Endothelial cell of umbilical vein (primary cell): ENCODE results near the gene DDX42. TPM values are rescaled to one million over a fixed set of nuclear protein-coding genes. Genes with fewer than 3 reads are reported as not detected.
A peak's percentile ranks its signal among the peaks of the same experiment; 100 is the strongest.

Source experiments
- BruUV-seq: library from RNA; stranded (reverse); fragments of 400-500 nt; replicated peaks from 2 replicates; lab custom pipeline; 2021; lab: Mats Ljungman, UMichigan
- CTCF ChIA-PET: fragments of 300-600, 350-600 bp; sonication (Branson Sonifier 250); formaldehyde crosslinking; loops from one replicate; lab custom pipeline; 2021; ENCODE audit warnings: antibody characterized with exemption, inconsistent platforms; lab: Charles Lee
- POLR2A ChIA-PET: fragments of 300-600, 350-600 bp; sonication (Branson Sonifier 250); formaldehyde crosslinking; loops from one replicate; lab custom pipeline; 2021; ENCODE audit warnings: antibody characterized with exemption, inconsistent platforms; lab: Charles Lee
- DNase-seq: peaks from one replicate; pipeline ENCODE4 v3.0.0-alpha.2; 2011; ENCODE audit warnings: low read depth, low spot score
- FAIRE-seq: peaks from 2 replicates; lab custom pipeline; 2011; peaks lifted over from hg19 to GRCh38; lab: Jason Lieb, UNC
- H2AFZ ChIP-seq: 2 replicates; pipeline ENCODE4 v1.6.0; 2012; ENCODE audit warnings: low read depth, low read length, control low read depth, inconsistent platforms
- H3K27ac ChIP-seq: 2 replicates; pipeline ENCODE4 v1.5.1; 2011; ENCODE audit warnings: low read depth, mild to moderate bottlenecking, control low read depth, low read length, moderate library complexity; ENCODE audit not compliant: insufficient read depth
- H3K27me3 ChIP-seq, 2 experiments: 2 replicates each; pipeline versions ENCODE4 v1.6.0 to v1.6.1; 2011; ENCODE audit warnings: low read length in 2 of 2, mixed read lengths in 1 of 2; ENCODE audit not compliant: control insufficient read depth in 2 of 2, insufficient read depth in 2 of 2
- H3K36me3 ChIP-seq, 2 experiments: 2 replicates in 1 of 2; 3 replicates in 1 of 2; pipeline ENCODE4 v1.5.1; 2011; ENCODE audit warnings: low read length in 2 of 2, mild to moderate bottlenecking in 1 of 2, moderate library complexity in 1 of 2; ENCODE audit not compliant: control insufficient read depth in 2 of 2, insufficient read depth in 2 of 2; ENCODE audit errors: extremely low read depth in 1 of 2
- H3K4me1 ChIP-seq: 3 replicates; pipeline ENCODE4 v1.5.1; 2011; ENCODE audit warnings: mild to moderate bottlenecking, low read length; ENCODE audit not compliant: control insufficient read depth, insufficient read depth; ENCODE audit errors: extremely low read depth
- H3K4me2 ChIP-seq: 2 replicates; pipeline ENCODE4 v1.6.1; 2011; ENCODE audit warnings: low read length, control low read depth, mixed read lengths; ENCODE audit not compliant: insufficient read depth
- H3K4me3 ChIP-seq, 3 experiments: fragments of 200-600 bp in 1 of 3; sonication (generic), shearing (Covaris generic) in 1 of 3; replicated peaks in 1 of 3; 2 replicates each; pipeline ENCODE4 v1.5.1; 2011 to 2016; ENCODE audit warnings: control low read depth in 3 of 3, low read length in 3 of 3, mild to moderate bottlenecking in 2 of 3, inconsistent platforms in 1 of 3, low read depth in 1 of 3, moderate library complexity in 1 of 3; ENCODE audit not compliant: insufficient read depth in 1 of 3
- H3K79me2 ChIP-seq: 2 replicates; pipeline ENCODE4 v1.6.0; 2012; ENCODE audit warnings: low read length, inconsistent platforms; ENCODE audit not compliant: control insufficient read depth, insufficient read depth
- H3K9ac ChIP-seq: replicated peaks from 2 replicates; pipeline ENCODE3; 2011; ENCODE audit warnings: low read length, control low read depth; ENCODE audit not compliant: insufficient read depth; ENCODE audit errors: extremely low read depth
- H3K9me1 ChIP-seq: replicated peaks from 3 replicates; pipeline ENCODE4 v1.6.0; 2011; ENCODE audit warnings: mild to moderate bottlenecking, low read length; ENCODE audit not compliant: control insufficient read depth, insufficient read depth; ENCODE audit errors: extremely low read depth
- H3K9me3 ChIP-seq: replicated peaks from 2 replicates; pipeline ENCODE4 v1.5.1; 2012; ENCODE audit warnings: low read length, inconsistent platforms; ENCODE audit not compliant: control insufficient read depth, insufficient read depth
- H4K20me1 ChIP-seq: replicated peaks from 2 replicates; pipeline ENCODE3; 2011; ENCODE audit warnings: mild to moderate bottlenecking, low read length; ENCODE audit not compliant: control insufficient read depth, insufficient read depth; ENCODE audit errors: extremely low read depth
- EZH2 ChIP-seq: IDR thresholded peaks from 2 replicates; pipeline ENCODE4 v1.6.1; 2012; ENCODE audit warnings: borderline replicate concordance, low read depth, mild to moderate bottlenecking, moderate library complexity, low read length, inconsistent platforms; ENCODE audit not compliant: severe bottlenecking
- FOS ChIP-seq: IDR thresholded peaks from 2 replicates; pipeline ENCODE4 v1.6.1; 2011; ENCODE audit warnings: mild to moderate bottlenecking, low read length, moderate library complexity, borderline replicate concordance; ENCODE audit not compliant: insufficient read depth
- GATA2 ChIP-seq: IDR thresholded peaks from 2 replicates; pipeline ENCODE4 v1.7.0; 2011; ENCODE audit warnings: low read depth, mild to moderate bottlenecking, moderate library complexity, mixed read lengths, low read length; ENCODE audit not compliant: insufficient read length, insufficient read depth
- JUN ChIP-seq: IDR thresholded peaks from 2 replicates; pipeline ENCODE4 v1.6.1; 2011; ENCODE audit warnings: borderline replicate concordance, low read depth; ENCODE audit not compliant: insufficient read length, insufficient read depth
- MYC ChIP-seq: IDR thresholded peaks from one replicate; pipeline ENCODE4 v1.6.1; 2011; ENCODE audit warnings: mild to moderate bottlenecking, low read depth, low read length
- POLR2A ChIP-seq: IDR thresholded peaks from 2 replicates; pipeline ENCODE4 v1.6.1; 2012; ENCODE audit warnings: low read depth, mild to moderate bottlenecking, control low read depth, low read length
- POLR2AphosphoS5 ChIP-seq: IDR thresholded peaks from 2 replicates; pipeline ENCODE4 v1.6.1; 2012; ENCODE audit warnings: low read depth, mild to moderate bottlenecking, control low read depth, low read length, moderate library complexity; ENCODE audit not compliant: insufficient read depth
- dilution Hi-C: fragments of 300-500 bp; cut with MboI; formaldehyde crosslinking; loops from one replicate; pipeline ENCODE4 v1.15.0; 2019; ENCODE audit warnings: low sequenced_read_pairs; ENCODE audit not compliant: extremely low pct_ligation_motif_present
- intact Hi-C: fragments of 100-400 bp; cut with micrococcal nuclease; formaldehyde crosslinking; loops from one replicate; pipeline ENCODE4 v1.10.0; 2022
- polyA plus RNA-seq, 4 experiments: library from polyadenylated mRNA; depleted of rRNA in 3 of 4; stranded (reverse) in 3 of 4; unstranded in 1 of 4; fragments of >200 nt; gene quantifications; 2 replicates each; pipeline versions ENCODE4 v1.2.1 to v1.2.3, GENCODE V29; 2011 to 2012; ENCODE audit warnings: missing spikeins in 1 of 4
- total RNA-seq: library from RNA; stranded (reverse); gene quantifications from 2 replicates; pipeline ENCODE4 v1.2.3, GENCODE V29; 2021
- TF ChIP-seq, protein P1 (sequence below): IDR thresholded peaks from 2 replicates; pipeline ENCODE4 v1.6.1; 2011; ENCODE audit not compliant: insufficient read depth, insufficient read length
- TF ChIP-seq, protein P2 (sequence below), 2 donors: IDR thresholded peaks; 1 replicate in 1 of 2; 2 replicates in 1 of 2; pipeline ENCODE4 v1.5.1; 2011; ENCODE audit warnings: low read length in 2 of 2, mild to moderate bottlenecking in 2 of 2, moderate library complexity in 2 of 2, control low read depth in 1 of 2, inconsistent platforms in 1 of 2, low read depth in 1 of 2; ENCODE audit not compliant: insufficient read depth in 1 of 2; ENCODE audit errors: extremely low read depth in 1 of 2

Gene DDX42
- total and polyA plus RNA-seq, 2 donors (not counting 3 experiments of a cell fraction or from before 2014, with no cell fraction given), result 48.1 to 124 TPM

DNA sequence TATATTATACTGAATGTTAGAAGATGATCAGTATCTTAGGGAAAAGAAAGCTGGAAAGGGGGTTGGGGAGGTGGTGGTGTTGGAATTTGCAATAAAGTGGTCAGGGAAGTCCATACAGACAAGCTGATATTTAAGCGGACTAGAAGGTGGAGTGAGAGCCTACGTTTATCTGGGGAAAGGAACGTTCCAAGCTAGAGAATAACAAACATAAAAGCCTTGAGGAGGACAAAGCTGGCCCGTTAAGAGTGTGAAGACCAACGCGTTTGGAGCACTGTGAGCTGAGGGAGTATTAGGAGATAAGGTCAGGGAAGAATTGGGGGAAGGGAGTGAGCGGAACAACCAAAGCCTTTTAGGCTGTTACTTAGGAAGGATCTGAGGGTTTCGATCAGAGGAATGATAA lies 1.4 kb downstream of the DDX42 start:
- Histone ChIP-seq H3K79me2 (peaks cover 88% of the 10 kb centered on the region), H3K4me2 (peak overlapping the region; percentile 98), H3K4me3 (peak overlapping the region; percentile 77 to 94 (median 94)), H2AFZ (no peak overlapping the region), H3K9me1 (no peaks in the 10 kb centered on the region), H4K20me1 (peaks cover 3% of the 10 kb centered on the region), H3K27ac (peak overlapping the region; percentile 68), H3K9ac (peak overlapping the region; percentile 90), H3K4me1 (peaks cover 18% of the 10 kb centered on the region), H3K36me3 (peaks cover 0 to 3% of the 10 kb centered on the region in 2 experiments), H3K9me3 (no peaks in the 10 kb centered on the region), H3K27me3 (no peaks in the 10 kb centered on the region)
- no peak for FAIRE-seq
- no TSS peak for BruUV-seq
- no peak for TF ChIP-seq GATA2
- TF ChIP-seq EZH2, result no peak
- no peak for TF ChIP-seq MYC
- no peak for TF ChIP-seq JUN
- intact Hi-C loops (loop anchor here (2.0 kb wide), 1 partner anchor 153 kb away; the partner anchor contains the start of gene MAP3K3), dilution Hi-C loops (no loop called here)
- CTCF ChIA-PET, result interaction anchor here (0.7 to 2.4 kb wide), 9 partner anchors 8 to 350 kb away, joined by 3 to 9 read pairs (median 3); no protein-coding TSS in a partner anchor
- POLR2A ChIA-PET, result interaction anchor here (0.6 kb wide), 1 partner anchor 45 kb away, joined by 4 read pairs; no protein-coding TSS in a partner anchor
- DNase-seq, result peak; percentile 30

DNA sequence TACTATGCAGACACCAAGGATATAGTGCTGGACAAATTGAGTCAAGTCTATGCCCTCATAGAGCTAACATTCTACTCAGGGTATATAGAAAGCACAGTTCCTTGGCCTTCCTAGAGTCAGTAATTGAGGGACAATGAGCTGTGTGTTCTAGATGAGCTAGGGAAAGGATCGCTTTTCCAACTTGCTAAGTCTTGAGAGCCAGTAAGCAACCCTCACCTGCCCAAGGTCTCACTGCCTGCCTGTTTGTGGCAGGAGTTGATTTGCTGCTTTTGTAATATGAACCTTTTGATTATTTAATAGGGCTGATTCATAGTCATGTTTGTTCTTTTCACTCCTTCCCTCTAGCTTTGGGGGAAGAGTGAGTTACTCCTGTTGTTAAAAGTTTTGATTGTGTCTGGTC lies 6.5 kb downstream of the DDX42 start:
- Histone ChIP-seq H3K27me3 (no peaks in the 10 kb centered on the region), H2AFZ (no peak overlapping the region), H4K20me1 (peaks cover 7% of the 10 kb centered on the region), H3K79me2 (peaks cover 95% of the 10 kb centered on the region), H3K9ac (no peak overlapping the region), H3K9me3 (no peaks in the 10 kb centered on the region), H3K4me2 (peak overlapping the region; percentile 25), H3K36me3 (peaks cover 0 to 6% of the 10 kb centered on the region in 2 experiments), H3K4me3 (no peak overlapping the region), H3K4me1 (peaks cover 15% of the 10 kb centered on the region), H3K9me1 (no peaks in the 10 kb centered on the region), H3K27ac (no peak overlapping the region)
- CTCF ChIA-PET, result no interaction called here
- peak; percentile 7 for DNase-seq
- no peak for FAIRE-seq
- intact Hi-C loops (no loop called here), dilution Hi-C loops (no loop called here)
- BruUV-seq, result no TSS peak
- POLR2A ChIA-PET, result no interaction called here
- no peak for TF ChIP-seq POLR2AphosphoS5
- no peak for TF ChIP-seq FOS
- TF ChIP-seq, protein P1, sequence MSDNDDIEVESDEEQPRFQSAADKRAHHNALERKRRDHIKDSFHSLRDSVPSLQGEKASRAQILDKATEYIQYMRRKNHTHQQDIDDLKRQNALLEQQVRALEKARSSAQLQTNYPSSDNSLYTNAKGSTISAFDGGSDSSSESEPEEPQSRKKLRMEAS, result no peak
- TF ChIP-seq, protein P2, sequence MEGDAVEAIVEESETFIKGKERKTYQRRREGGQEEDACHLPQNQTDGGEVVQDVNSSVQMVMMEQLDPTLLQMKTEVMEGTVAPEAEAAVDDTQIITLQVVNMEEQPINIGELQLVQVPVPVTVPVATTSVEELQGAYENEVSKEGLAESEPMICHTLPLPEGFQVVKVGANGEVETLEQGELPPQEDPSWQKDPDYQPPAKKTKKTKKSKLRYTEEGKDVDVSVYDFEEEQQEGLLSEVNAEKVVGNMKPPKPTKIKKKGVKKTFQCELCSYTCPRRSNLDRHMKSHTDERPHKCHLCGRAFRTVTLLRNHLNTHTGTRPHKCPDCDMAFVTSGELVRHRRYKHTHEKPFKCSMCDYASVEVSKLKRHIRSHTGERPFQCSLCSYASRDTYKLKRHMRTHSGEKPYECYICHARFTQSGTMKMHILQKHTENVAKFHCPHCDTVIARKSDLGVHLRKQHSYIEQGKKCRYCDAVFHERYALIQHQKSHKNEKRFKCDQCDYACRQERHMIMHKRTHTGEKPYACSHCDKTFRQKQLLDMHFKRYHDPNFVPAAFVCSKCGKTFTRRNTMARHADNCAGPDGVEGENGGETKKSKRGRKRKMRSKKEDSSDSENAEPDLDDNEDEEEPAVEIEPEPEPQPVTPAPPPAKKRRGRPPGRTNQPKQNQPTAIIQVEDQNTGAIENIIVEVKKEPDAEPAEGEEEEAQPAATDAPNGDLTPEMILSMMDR (IDR thresholded peaks at IDR 0.05; ENCODE audit: extremely low read depth in 1 of 2, insufficient read depth in 1 of 2, low read depth in 1 of 2, low read length in 2 of 2), result no peak
- no peak for TF ChIP-seq POLR2A
- no peak for TF ChIP-seq JUN
- TF ChIP-seq MYC, result no peak
- no peak for TF ChIP-seq EZH2
- TF ChIP-seq GATA2, result no peak
